H9 (cell line): ENCODE results near the gene PRKACA. TPM values are rescaled to one million over a fixed set of nuclear protein-coding genes. Genes with fewer than 3 reads are reported as not detected.
A peak's percentile ranks its signal among the peaks of the same experiment; 100 is the strongest.

Experiments
- DNase-seq: peaks from one replicate; pipeline ENCODE4 v3.0.0-alpha.2; 2017
- H2AFZ ChIP-seq: one replicate; pipeline ENCODE4 v1.6.1; 2013; ENCODE audit warnings: mild to moderate bottlenecking, low read length, control low read depth, moderate library complexity
- H2AK5ac ChIP-seq: 2 replicates; pipeline ENCODE4 v1.6.1; 2013; ENCODE audit warnings: low read length, control low read depth, mixed read lengths; ENCODE audit not compliant: insufficient read length
- H2BK120ac ChIP-seq: one replicate; pipeline ENCODE4 v1.6.1; 2013; ENCODE audit warnings: low read depth, mild to moderate bottlenecking, low read length, control low read depth, inconsistent platforms; ENCODE audit not compliant: poor library complexity, severe bottlenecking
- H2BK12ac ChIP-seq: 2 replicates; pipeline ENCODE4 v1.6.1; 2013; ENCODE audit warnings: low read length, control low read depth, mixed read lengths, low read depth; ENCODE audit not compliant: insufficient read length
- H2BK15ac ChIP-seq: 2 replicates; pipeline ENCODE4 v1.6.1; 2013; ENCODE audit warnings: low read depth, low read length, control low read depth
- H2BK20ac ChIP-seq: one replicate; pipeline ENCODE4 v1.6.1; 2013; ENCODE audit warnings: low read depth, mild to moderate bottlenecking, low read length, control low read depth, inconsistent platforms; ENCODE audit not compliant: poor library complexity, severe bottlenecking
- H2BK5ac ChIP-seq: 2 replicates; pipeline ENCODE4 v1.6.1; 2013; ENCODE audit warnings: low read length, control low read depth, mixed read lengths; ENCODE audit not compliant: insufficient read length
- H3K14ac ChIP-seq: 2 replicates; pipeline ENCODE4 v1.6.1; 2013; ENCODE audit warnings: low read length, control low read depth; ENCODE audit not compliant: insufficient read depth
- H3K18ac ChIP-seq: 2 replicates; pipeline ENCODE4 v1.6.1; 2013; ENCODE audit warnings: low read depth, mild to moderate bottlenecking, mixed read lengths, low read length, control low read depth; ENCODE audit not compliant: insufficient read length
- H3K23ac ChIP-seq: 2 replicates; pipeline ENCODE4 v1.6.1; 2013; ENCODE audit warnings: low read length, control low read depth, mixed read lengths, low read depth; ENCODE audit not compliant: insufficient read length
- H3K23me2 ChIP-seq: 2 replicates; pipeline ENCODE4 v1.6.1; 2013; ENCODE audit warnings: low read depth, mild to moderate bottlenecking, mixed read lengths, low read length, control low read depth; ENCODE audit not compliant: insufficient read length, poor library complexity, severe bottlenecking
- H3K27ac ChIP-seq: 2 replicates; pipeline ENCODE4 v1.5.1; 2013; ENCODE audit warnings: low read length, control low read depth, mixed read lengths, low read depth; ENCODE audit not compliant: insufficient read length
- H3K27me3 ChIP-seq: 2 replicates; pipeline ENCODE4 v1.6.1; 2013; ENCODE audit warnings: low read length, control low read depth, inconsistent platforms; ENCODE audit not compliant: insufficient read depth
- H3K4ac ChIP-seq: 2 replicates; pipeline ENCODE4 v1.6.1; 2013; ENCODE audit warnings: low read depth, mild to moderate bottlenecking, control low read depth, inconsistent platforms, low read length, moderate library complexity
- H3K4me1 ChIP-seq: 2 replicates; pipeline ENCODE4 v1.6.1; 2013; ENCODE audit warnings: low read length, control low read depth, inconsistent platforms; ENCODE audit not compliant: insufficient read depth
- H3K4me2 ChIP-seq: 2 replicates; pipeline ENCODE4 v1.6.1; 2013; ENCODE audit warnings: low read length, control low read depth, mixed read lengths; ENCODE audit not compliant: insufficient read length, insufficient read depth
- H3K56ac ChIP-seq: 2 replicates; pipeline ENCODE4 v1.6.1; 2013; ENCODE audit warnings: low read depth, mild to moderate bottlenecking, mixed read lengths, low read length, control low read depth; ENCODE audit not compliant: insufficient read length
- H3K79me1 ChIP-seq: 2 replicates; pipeline ENCODE4 v1.6.1; 2013; ENCODE audit warnings: low read depth, mild to moderate bottlenecking, moderate library complexity, low read length, control low read depth, inconsistent platforms; ENCODE audit not compliant: insufficient read depth, poor library complexity, severe bottlenecking
- H3K79me2 ChIP-seq: 2 replicates; pipeline ENCODE4 v1.6.1; 2013; ENCODE audit warnings: low read length, control low read depth, inconsistent platforms; ENCODE audit not compliant: insufficient read depth
- H3K9ac ChIP-seq: 2 replicates; pipeline ENCODE4 v1.6.1; 2013; ENCODE audit warnings: low read length, control low read depth, mixed read lengths; ENCODE audit not compliant: insufficient read length; ENCODE audit errors: extremely low read depth
- H3K9me3 ChIP-seq: one replicate; pipeline ENCODE4 v1.6.1; 2013; ENCODE audit warnings: low read depth, low read length, inconsistent platforms; ENCODE audit not compliant: control insufficient read depth
- H3T11ph ChIP-seq: one replicate; pipeline ENCODE4 v1.6.1; 2013; ENCODE audit warnings: mild to moderate bottlenecking, low read length, control low read depth, inconsistent platforms
- H4K20me1 ChIP-seq: one replicate; pipeline ENCODE4 v1.6.1; 2013; ENCODE audit not compliant: control insufficient read depth, insufficient read length, insufficient read depth
- H4K5ac ChIP-seq: 2 replicates; pipeline ENCODE4 v1.6.1; 2013; ENCODE audit warnings: low read depth, mild to moderate bottlenecking, mixed read lengths, low read length, control low read depth; ENCODE audit not compliant: insufficient read length
- H4K8ac ChIP-seq: replicated peaks from 2 replicates; pipeline ENCODE4 v1.6.1; 2013; ENCODE audit warnings: low read length, control low read depth, mixed read lengths, low read depth; ENCODE audit not compliant: insufficient read length
- H4K91ac ChIP-seq: 2 replicates; pipeline ENCODE4 v1.6.1; 2013; ENCODE audit warnings: low read depth, mild to moderate bottlenecking, moderate library complexity, mixed read lengths, low read length, control low read depth; ENCODE audit not compliant: insufficient read length
- H3K27ac Mint-ChIP-seq, 3 experiments: 2 replicates in 2 of 3; 3 replicates in 1 of 3; pipeline ENCODE4 v1.8.0; 2020 to 2021; ENCODE audit warnings: mixed read lengths in 3 of 3, mild to moderate bottlenecking in 1 of 3, moderate library complexity in 1 of 3
- H3K27me3 Mint-ChIP-seq: 2 replicates; pipeline ENCODE4 v1.8.0; 2021; ENCODE audit warnings: low read depth, mild to moderate bottlenecking, moderate library complexity, mixed read lengths
- H3K36me3 Mint-ChIP-seq, 3 experiments: 2 replicates in 2 of 3; 3 replicates in 1 of 3; pipeline ENCODE4 v1.8.0; 2020 to 2021; ENCODE audit warnings: low read depth in 3 of 3, mixed read lengths in 3 of 3; ENCODE audit not compliant: insufficient read depth in 1 of 3
- H3K4me1 Mint-ChIP-seq, 2 experiments: 2 replicates each; pipeline ENCODE4 v1.8.0; 2020; ENCODE audit warnings: mixed read lengths in 2 of 2
- H3K4me3 Mint-ChIP-seq, 2 experiments: 2 replicates in 1 of 2; 3 replicates in 1 of 2; pipeline ENCODE4 v1.8.0; 2020 to 2021; ENCODE audit warnings: mild to moderate bottlenecking in 2 of 2, mixed read lengths in 2 of 2, moderate library complexity in 1 of 2
- H3K9me3 Mint-ChIP-seq, 2 experiments: 2 replicates in 1 of 2; 3 replicates in 1 of 2; pipeline ENCODE4 v1.8.0; 2020; ENCODE audit warnings: mild to moderate bottlenecking in 2 of 2, mixed read lengths in 2 of 2, moderate library complexity in 1 of 2
- CTCF ChIP-seq: fragments of 200-600 bp; sonication (generic); conservative IDR thresholded peaks from 3 replicates; pipeline ENCODE4 v1.8.0; 2021; ENCODE audit warnings: antibody characterized with exemption, mild to moderate bottlenecking
- WGBS: extraction: QIAGEN DNeasy Blood & Tissue Kit; methylation state at CpG from one replicate; pipeline ENCODE4 v1.1.7; 2013; ENCODE audit warnings: missing lambda C conversion rate, low lambda C conversion rate, mixed read lengths; ENCODE audit not compliant: insufficient read length; ENCODE audit errors: extremely low coverage; 5-methylcytosine and 5-hydroxymethylcytosine counted together
- total RNA-seq: library from RNA; stranded (reverse); gene quantifications from 2 replicates; pipeline ENCODE4 v1.2.1, GENCODE V29; 2021

PRKACA gene
- total RNA-seq, 1 experiment from 2014 or later, result 51.8 TPM

- no peaks in the 10 kb centered on the region for H3K79me2 ChIP-seq
- no peak overlapping the region for H2BK120ac ChIP-seq
- H3K4me1 Mint-ChIP-seq, result peaks cover 12% of the 10 kb centered on the region in 2 experiments
- H2BK5ac ChIP-seq, result no peak overlapping the region
- no peak overlapping the region for H3T11ph ChIP-seq
- no peak for DNase-seq
- no peak overlapping the region for H3K23ac ChIP-seq
- no peaks in the 10 kb centered on the region for H3K27me3 ChIP-seq
- H3K36me3 Mint-ChIP-seq, result peaks cover 17 to 36% (median 29%) of the 10 kb centered on the region in 3 experiments
- H3K27ac Mint-ChIP-seq, result no peak overlapping the region; a peak in 1 of 7 replicates
- no peak overlapping the region for H2BK20ac ChIP-seq
- WGBS, result no CpG with 5 or more reads among the region's 142 CpGs
- H3K9me3 Mint-ChIP-seq, result peaks cover 13 to 15% of the 10 kb centered on the region in 2 experiments
- no peak overlapping the region for H4K8ac ChIP-seq
- H3K9me3 ChIP-seq, result peaks cover 6% of the 10 kb centered on the region
- H4K91ac ChIP-seq, result no peak overlapping the region
- no peak overlapping the region for H3K14ac ChIP-seq
- H3K23me2 ChIP-seq, result peaks cover 8% of the 10 kb centered on the region
- H2BK12ac ChIP-seq, result no peak overlapping the region
- no peak overlapping the region for H2AK5ac ChIP-seq
- no peaks in the 10 kb centered on the region for H3K79me1 ChIP-seq
- peak; percentile 12; the same call in 1 of the 3 replicates for TF ChIP-seq CTCF
- H3K4me3 Mint-ChIP-seq, result peak overlapping the region; percentile 78 to 87
- no peak overlapping the region for H2BK15ac ChIP-seq
- H3K27me3 Mint-ChIP-seq, result peaks cover 21% of the 10 kb centered on the region
- no peak overlapping the region for H3K9ac ChIP-seq
- H4K5ac ChIP-seq, result no peak overlapping the region
- no peaks in the 10 kb centered on the region for H4K20me1 ChIP-seq
- no peak overlapping the region for H3K56ac ChIP-seq
- no peak overlapping the region for H3K27ac ChIP-seq
- H3K18ac ChIP-seq, result no peak overlapping the region
- peak overlapping the region; percentile 56 for H3K4me2 ChIP-seq
- H3K4ac ChIP-seq, result no peak overlapping the region
- H2AFZ ChIP-seq, result no peak overlapping the region
- H3K4me1 ChIP-seq, result no peaks in the 10 kb centered on the region
Measured at GRCh38 chr19:14089662-14090508, 27.7 kb downstream of the PRKACA start.
